CD4-positive, alpha-beta T cell treated with Interleukin-4 for 1 hour (primary cell): ENCODE results near the gene OVAAL.

Experiments
- DNase-seq, 2 donors: peaks; one replicate each; pipeline ENCODE4 v3.0.0-alpha.2; 2020 to 2022

OVAAL gene

GRCh38 chr1:180572760-180573159 lies 14.0 kb downstream of the OVAAL start:
- no peak for DNase-seq

DNA sequence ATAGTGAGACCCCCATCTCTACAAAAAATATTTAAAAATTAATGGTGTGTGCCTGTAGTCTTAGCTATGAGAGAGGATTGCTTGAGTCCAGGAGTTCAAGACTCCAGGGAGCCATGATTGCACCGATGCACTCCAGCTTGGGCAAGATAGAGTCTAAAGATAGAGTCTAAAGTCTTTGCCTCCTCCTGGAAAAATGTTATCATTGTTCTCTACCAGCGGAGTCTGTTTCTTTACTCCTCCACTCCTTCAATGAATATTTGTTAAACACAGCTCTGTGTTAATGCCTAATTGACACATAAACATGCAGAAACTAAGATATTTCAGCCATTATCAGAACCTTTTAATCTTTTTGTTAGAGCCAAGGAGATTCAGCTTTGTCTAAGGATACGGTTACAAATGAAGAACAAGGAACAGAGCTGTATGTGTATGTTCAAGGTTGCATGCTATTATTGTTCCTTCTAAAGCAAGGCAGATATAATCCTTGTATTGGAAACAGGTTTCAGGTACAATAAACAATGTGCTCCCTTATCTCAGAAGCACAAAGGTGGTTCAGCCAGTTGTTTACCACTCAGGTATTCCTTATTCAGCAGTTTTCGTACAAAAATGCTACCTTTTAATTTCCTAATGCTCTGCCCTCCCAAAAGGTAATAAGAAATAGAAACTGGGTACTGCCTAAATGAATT lies 15.4 kb downstream of the OVAAL start:
- no peak for DNase-seq

GRCh38 chr1:180577361-180577760 lies 18.6 kb downstream of the OVAAL start:
- no peak for DNase-seq

- DNase-seq: no peak
Observed at GRCh38 chr1:180579961-180580611, 21.3 kb downstream of the OVAAL start.

DNA sequence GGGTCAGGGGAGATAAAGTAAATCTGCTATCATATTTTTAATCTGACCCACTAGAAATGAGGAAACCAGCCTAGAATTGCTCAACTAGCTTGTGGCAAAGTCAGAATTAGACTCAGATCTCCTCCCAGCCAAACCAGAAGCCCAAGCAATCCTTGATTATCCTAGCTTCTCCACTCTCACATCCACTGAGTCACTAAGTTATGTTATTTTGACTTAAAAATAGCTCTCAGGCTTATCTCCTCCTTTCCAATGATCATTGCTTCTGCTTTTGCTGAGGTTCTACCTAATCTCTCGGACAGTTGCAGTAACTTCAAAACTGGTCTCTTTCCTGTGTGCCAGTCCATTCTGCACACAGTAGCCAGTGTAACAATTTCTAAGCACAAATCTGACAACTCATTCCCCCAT lies 22.9 kb downstream of the OVAAL start:
- no peak for DNase-seq

DNA sequence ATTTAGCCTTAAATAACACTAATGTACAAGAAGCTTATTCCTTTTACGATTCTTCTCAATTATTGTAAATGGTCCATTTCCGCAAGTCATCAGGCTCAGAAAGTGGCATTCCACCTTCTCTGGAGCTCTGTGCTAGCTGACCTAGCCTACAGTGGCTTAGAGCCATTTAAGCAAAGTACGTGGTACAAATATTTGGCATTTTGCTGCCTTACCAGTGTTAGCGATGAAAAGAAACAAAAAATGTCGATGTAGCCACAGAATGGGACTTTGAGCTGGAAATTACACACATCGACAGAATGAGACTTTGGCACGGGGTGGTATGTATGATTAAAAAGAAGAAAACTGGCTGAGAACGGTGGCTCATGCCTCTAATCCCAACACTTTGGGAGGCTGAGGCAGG lies 26.1 kb downstream of the OVAAL start:
- DNase-seq: no peak

GRCh38 chr1:180585994-180586359 lies 27.2 kb downstream of the OVAAL start:
- DNase-seq: no peak

DNA sequence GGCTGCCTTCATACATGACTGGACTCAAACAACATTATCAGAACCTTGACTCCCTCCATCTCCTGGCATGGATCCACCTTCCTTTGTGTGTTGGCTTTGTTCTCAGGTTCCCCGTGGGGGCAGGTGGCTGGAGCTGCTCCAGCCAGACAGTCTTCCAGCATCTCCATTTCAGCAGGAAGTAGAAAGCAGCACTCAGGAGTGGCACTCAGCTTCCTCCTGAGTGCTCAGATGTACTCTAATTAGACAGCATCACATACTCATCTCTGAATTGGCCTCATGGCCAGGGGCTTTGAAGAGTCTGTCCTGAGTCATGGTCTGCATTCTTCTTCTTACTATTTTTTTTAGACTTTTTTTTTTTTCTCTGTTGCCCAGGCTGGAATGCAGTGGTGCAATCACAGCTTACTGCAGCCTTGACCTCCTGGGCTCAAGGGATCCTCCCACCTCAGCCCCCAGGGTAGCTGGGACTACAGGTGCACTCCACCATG lies 27.9 kb downstream of the OVAAL start:
- no peak for DNase-seq

DNA sequence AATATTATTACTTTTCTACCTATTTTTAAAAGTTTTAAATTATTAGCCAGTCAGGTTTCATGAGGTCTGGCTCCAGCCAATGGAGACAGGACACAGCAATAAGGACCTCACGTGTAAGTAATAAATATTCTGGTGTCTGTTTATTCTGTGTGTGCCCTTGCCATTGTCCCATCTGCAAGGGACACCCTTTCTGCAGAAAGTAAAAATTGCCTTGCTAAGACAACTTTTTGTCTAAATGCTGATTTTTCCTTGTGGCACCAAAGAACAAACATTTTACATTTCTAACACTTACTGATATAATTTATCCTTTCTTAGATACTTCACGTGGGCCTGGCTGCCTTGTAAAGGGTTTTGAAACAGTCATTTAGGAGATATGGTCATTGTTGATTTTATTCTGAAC lies 29.4 kb downstream of the OVAAL start:
- no peak for DNase-seq

- DNase-seq: no peak
Observed at GRCh38 chr1:180590889-180591288, 32.1 kb downstream of the OVAAL start.

DNA sequence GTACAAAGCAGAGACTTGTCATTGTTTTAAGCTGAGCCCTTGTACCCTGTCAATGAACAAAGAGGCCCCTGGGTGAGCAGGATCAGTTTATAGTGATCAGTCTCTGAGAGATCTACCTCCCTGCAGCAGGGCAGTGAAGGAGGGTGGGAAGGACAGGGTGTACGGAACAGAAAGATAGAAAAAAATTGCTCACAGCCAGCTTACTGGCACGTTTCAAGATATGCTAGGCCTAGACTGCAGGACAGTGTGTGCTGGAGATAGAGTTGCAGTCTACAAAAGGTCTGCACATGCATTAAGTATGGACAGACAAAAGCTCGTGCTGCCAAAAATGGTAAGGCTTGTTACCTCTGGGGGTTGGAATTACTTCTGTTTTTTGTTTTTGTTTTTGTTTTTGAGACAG lies 34.6 kb downstream of the OVAAL start:
- no peak for DNase-seq

GRCh38 chr1:180594723-180595122 lies 36.0 kb downstream of the OVAAL start:
- DNase-seq: no peak

GRCh38 chr1:180595966-180596365 lies 37.2 kb downstream of the OVAAL start:
- no peak for DNase-seq

DNA sequence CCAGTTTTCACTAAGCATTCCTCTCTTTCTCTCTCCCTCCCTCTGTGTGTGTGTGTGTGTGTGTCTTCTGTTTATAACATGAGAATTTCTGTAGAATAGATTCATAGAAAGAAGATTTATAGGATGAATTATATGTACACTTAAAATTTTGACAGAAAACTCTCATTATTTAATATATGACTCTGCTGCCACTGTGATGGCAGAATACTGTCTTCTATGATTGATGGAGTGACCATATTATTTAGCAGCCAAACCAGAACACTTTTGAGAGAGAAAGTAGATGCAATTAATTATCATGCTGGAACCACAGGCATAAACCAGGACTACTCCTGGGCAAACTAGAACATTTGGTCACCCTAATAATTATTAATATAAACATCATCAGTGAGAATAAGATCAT lies 38.8 kb downstream of the OVAAL start:
- DNase-seq: no peak

DNA sequence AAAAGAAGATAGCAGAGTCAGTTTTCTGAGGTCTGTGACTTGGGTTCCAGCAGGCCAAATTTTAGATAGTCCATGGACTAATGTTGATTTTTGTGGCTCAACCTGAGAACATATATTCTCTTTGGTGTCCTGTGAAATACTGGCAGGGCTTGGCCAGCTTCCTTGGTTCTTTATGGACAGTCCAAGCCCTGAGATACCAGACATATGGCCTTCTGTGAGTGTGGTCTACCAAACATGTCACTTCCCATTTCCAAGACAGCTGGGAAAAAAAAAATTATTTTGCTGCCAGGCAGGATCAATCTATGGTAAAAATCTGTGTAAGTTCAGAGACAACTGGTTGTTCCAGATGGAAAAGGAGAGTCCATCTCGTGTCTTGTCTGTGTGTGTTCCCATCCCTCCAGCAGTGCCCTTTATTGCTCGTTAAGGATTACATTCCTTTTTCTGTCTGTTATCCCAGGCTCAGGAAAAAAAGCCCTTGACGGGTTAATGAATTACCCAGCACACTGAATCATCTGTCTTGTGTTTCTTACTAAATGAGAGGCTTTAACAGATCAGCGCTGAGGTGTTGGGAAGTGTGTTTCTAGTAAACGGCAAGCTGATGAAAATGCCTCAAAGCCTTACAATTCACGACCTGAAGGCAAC lies 39.7 kb downstream of the OVAAL start:
- DNase-seq: no peak

GRCh38 chr1:180600343-180600742 lies 41.6 kb downstream of the OVAAL start:
- no peak for DNase-seq

- no peak for DNase-seq
Observed at GRCh38 chr1:180601512-180601911, 42.7 kb downstream of the OVAAL start.

DNA sequence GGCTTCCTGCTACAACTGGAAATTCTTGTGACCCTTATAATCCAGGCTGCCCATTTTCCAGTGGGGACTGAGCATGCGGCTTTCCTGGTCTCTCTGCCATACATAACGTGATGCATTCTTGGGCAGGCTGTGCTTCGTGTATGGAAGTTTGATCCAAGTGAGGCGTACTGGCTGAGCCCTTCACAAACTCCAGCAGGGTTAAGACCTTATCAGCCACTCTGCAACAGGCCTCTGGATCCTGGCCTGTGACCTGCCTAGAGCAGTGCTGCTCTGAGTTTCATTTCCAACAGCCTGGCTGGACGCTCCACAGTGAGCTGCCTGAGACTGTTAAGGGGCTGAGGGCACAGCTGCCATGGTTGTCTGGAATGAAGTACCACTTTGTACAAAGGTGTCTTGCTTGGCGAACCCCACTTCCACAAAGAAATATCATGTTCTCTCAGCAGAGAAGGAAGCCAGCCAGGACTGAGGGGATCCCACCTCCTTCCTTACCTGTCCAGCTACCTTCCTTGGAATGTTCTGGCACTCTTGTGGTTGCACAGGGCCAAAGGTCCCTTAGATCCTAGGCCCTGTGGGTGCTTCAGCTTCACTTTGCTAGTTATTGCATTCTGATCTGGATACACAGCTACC lies 44.6 kb downstream of the OVAAL start:
- DNase-seq: no peak

GRCh38 chr1:180603850-180604226 lies 45.1 kb downstream of the OVAAL start:
- DNase-seq: no peak

DNA sequence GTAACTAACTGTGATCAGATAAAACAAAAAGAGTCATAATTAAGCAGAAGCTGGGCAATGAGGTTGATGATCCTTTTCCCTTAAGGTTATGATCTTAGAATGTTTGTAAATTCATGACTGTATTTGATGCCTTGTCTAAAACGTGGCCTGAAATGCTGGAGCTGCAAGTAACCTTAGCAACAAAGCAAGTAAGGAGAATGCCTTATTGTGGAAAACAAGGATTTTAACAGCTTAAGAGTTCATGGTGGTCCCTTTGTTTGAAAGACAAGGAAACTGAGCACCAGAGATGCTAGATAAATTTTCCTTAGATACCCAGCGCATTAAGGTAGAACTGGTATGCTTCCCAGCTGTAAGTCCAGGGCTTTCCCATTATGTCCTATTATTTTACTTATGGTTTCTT lies 47.4 kb downstream of the OVAAL start:
- DNase-seq: no peak

GRCh38 chr1:180609643-180610555 lies 51.1 kb downstream of the OVAAL start:
- no peak for DNase-seq

DNA sequence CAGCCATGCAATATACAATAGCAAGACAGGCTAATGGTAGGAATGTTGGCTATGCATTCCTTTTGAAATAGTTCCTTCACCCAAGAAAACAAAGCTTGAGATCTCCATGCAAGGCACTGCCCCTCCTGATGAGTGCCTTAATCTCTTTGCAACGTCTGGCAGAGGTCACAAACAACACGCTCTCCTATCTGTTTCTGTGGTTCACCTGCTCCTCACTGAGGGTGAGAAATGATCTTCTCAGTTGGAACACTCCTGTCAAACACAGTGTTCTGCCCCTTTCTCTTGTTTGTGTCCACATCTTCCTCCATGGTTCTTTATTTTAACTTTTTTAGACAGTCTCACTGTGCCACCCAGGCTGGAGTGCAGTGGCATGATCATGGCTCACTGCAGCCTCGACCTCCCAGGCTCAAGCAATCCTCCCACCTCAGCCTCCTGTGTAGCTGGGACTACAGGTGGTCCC lies 51.8 kb downstream of the OVAAL start:
- DNase-seq: no peak
